H9 (cell line): ENCODE results near the gene JAK1. TPM values are rescaled to one million over a fixed set of nuclear protein-coding genes. Genes with fewer than 3 reads are reported as not detected.

Source experiments
- DNase-seq: peaks from one replicate; pipeline ENCODE4 v3.0.0-alpha.2; 2017
- H2AFZ ChIP-seq: one replicate; pipeline ENCODE4 v1.6.1; 2013; ENCODE audit warnings: mild to moderate bottlenecking, low read length, control low read depth, moderate library complexity
- H2AK5ac ChIP-seq: 2 replicates; pipeline ENCODE4 v1.6.1; 2013; ENCODE audit warnings: low read length, control low read depth, mixed read lengths; ENCODE audit not compliant: insufficient read length
- H2BK120ac ChIP-seq: one replicate; pipeline ENCODE4 v1.6.1; 2013; ENCODE audit warnings: low read depth, mild to moderate bottlenecking, low read length, control low read depth, inconsistent platforms; ENCODE audit not compliant: poor library complexity, severe bottlenecking
- H2BK12ac ChIP-seq: 2 replicates; pipeline ENCODE4 v1.6.1; 2013; ENCODE audit warnings: low read length, control low read depth, mixed read lengths, low read depth; ENCODE audit not compliant: insufficient read length
- H2BK15ac ChIP-seq: 2 replicates; pipeline ENCODE4 v1.6.1; 2013; ENCODE audit warnings: low read depth, low read length, control low read depth
- H2BK20ac ChIP-seq: one replicate; pipeline ENCODE4 v1.6.1; 2013; ENCODE audit warnings: low read depth, mild to moderate bottlenecking, low read length, control low read depth, inconsistent platforms; ENCODE audit not compliant: poor library complexity, severe bottlenecking
- H2BK5ac ChIP-seq: 2 replicates; pipeline ENCODE4 v1.6.1; 2013; ENCODE audit warnings: low read length, control low read depth, mixed read lengths; ENCODE audit not compliant: insufficient read length
- H3K14ac ChIP-seq: 2 replicates; pipeline ENCODE4 v1.6.1; 2013; ENCODE audit warnings: low read length, control low read depth; ENCODE audit not compliant: insufficient read depth
- H3K18ac ChIP-seq: 2 replicates; pipeline ENCODE4 v1.6.1; 2013; ENCODE audit warnings: low read depth, mild to moderate bottlenecking, mixed read lengths, low read length, control low read depth; ENCODE audit not compliant: insufficient read length
- H3K23ac ChIP-seq: 2 replicates; pipeline ENCODE4 v1.6.1; 2013; ENCODE audit warnings: low read length, control low read depth, mixed read lengths, low read depth; ENCODE audit not compliant: insufficient read length
- H3K23me2 ChIP-seq: 2 replicates; pipeline ENCODE4 v1.6.1; 2013; ENCODE audit warnings: low read depth, mild to moderate bottlenecking, mixed read lengths, low read length, control low read depth; ENCODE audit not compliant: insufficient read length, poor library complexity, severe bottlenecking
- H3K27ac ChIP-seq: 2 replicates; pipeline ENCODE4 v1.5.1; 2013; ENCODE audit warnings: low read length, control low read depth, mixed read lengths, low read depth; ENCODE audit not compliant: insufficient read length
- H3K27me3 ChIP-seq: 2 replicates; pipeline ENCODE4 v1.6.1; 2013; ENCODE audit warnings: low read length, control low read depth, inconsistent platforms; ENCODE audit not compliant: insufficient read depth
- H3K4ac ChIP-seq: 2 replicates; pipeline ENCODE4 v1.6.1; 2013; ENCODE audit warnings: low read depth, mild to moderate bottlenecking, control low read depth, inconsistent platforms, low read length, moderate library complexity
- H3K4me1 ChIP-seq: 2 replicates; pipeline ENCODE4 v1.6.1; 2013; ENCODE audit warnings: low read length, control low read depth, inconsistent platforms; ENCODE audit not compliant: insufficient read depth
- H3K4me2 ChIP-seq: 2 replicates; pipeline ENCODE4 v1.6.1; 2013; ENCODE audit warnings: low read length, control low read depth, mixed read lengths; ENCODE audit not compliant: insufficient read length, insufficient read depth
- H3K56ac ChIP-seq: 2 replicates; pipeline ENCODE4 v1.6.1; 2013; ENCODE audit warnings: low read depth, mild to moderate bottlenecking, mixed read lengths, low read length, control low read depth; ENCODE audit not compliant: insufficient read length
- H3K79me1 ChIP-seq: 2 replicates; pipeline ENCODE4 v1.6.1; 2013; ENCODE audit warnings: low read depth, mild to moderate bottlenecking, moderate library complexity, low read length, control low read depth, inconsistent platforms; ENCODE audit not compliant: insufficient read depth, poor library complexity, severe bottlenecking
- H3K79me2 ChIP-seq: 2 replicates; pipeline ENCODE4 v1.6.1; 2013; ENCODE audit warnings: low read length, control low read depth, inconsistent platforms; ENCODE audit not compliant: insufficient read depth
- H3K9ac ChIP-seq: 2 replicates; pipeline ENCODE4 v1.6.1; 2013; ENCODE audit warnings: low read length, control low read depth, mixed read lengths; ENCODE audit not compliant: insufficient read length; ENCODE audit errors: extremely low read depth
- H3K9me3 ChIP-seq: one replicate; pipeline ENCODE4 v1.6.1; 2013; ENCODE audit warnings: low read depth, low read length, inconsistent platforms; ENCODE audit not compliant: control insufficient read depth
- H3T11ph ChIP-seq: one replicate; pipeline ENCODE4 v1.6.1; 2013; ENCODE audit warnings: mild to moderate bottlenecking, low read length, control low read depth, inconsistent platforms
- H4K20me1 ChIP-seq: one replicate; pipeline ENCODE4 v1.6.1; 2013; ENCODE audit not compliant: control insufficient read depth, insufficient read length, insufficient read depth
- H4K5ac ChIP-seq: 2 replicates; pipeline ENCODE4 v1.6.1; 2013; ENCODE audit warnings: low read depth, mild to moderate bottlenecking, mixed read lengths, low read length, control low read depth; ENCODE audit not compliant: insufficient read length
- H4K8ac ChIP-seq: replicated peaks from 2 replicates; pipeline ENCODE4 v1.6.1; 2013; ENCODE audit warnings: low read length, control low read depth, mixed read lengths, low read depth; ENCODE audit not compliant: insufficient read length
- H4K91ac ChIP-seq: 2 replicates; pipeline ENCODE4 v1.6.1; 2013; ENCODE audit warnings: low read depth, mild to moderate bottlenecking, moderate library complexity, mixed read lengths, low read length, control low read depth; ENCODE audit not compliant: insufficient read length
- H3K27ac Mint-ChIP-seq, 3 experiments: 2 replicates in 2 of 3; 3 replicates in 1 of 3; pipeline ENCODE4 v1.8.0; 2020 to 2021; ENCODE audit warnings: mixed read lengths in 3 of 3, mild to moderate bottlenecking in 1 of 3, moderate library complexity in 1 of 3
- H3K27me3 Mint-ChIP-seq: 2 replicates; pipeline ENCODE4 v1.8.0; 2021; ENCODE audit warnings: low read depth, mild to moderate bottlenecking, moderate library complexity, mixed read lengths
- H3K36me3 Mint-ChIP-seq, 3 experiments: 2 replicates in 2 of 3; 3 replicates in 1 of 3; pipeline ENCODE4 v1.8.0; 2020 to 2021; ENCODE audit warnings: low read depth in 3 of 3, mixed read lengths in 3 of 3; ENCODE audit not compliant: insufficient read depth in 1 of 3
- H3K4me1 Mint-ChIP-seq, 2 experiments: 2 replicates each; pipeline ENCODE4 v1.8.0; 2020; ENCODE audit warnings: mixed read lengths in 2 of 2
- H3K4me3 Mint-ChIP-seq, 2 experiments: 2 replicates in 1 of 2; 3 replicates in 1 of 2; pipeline ENCODE4 v1.8.0; 2020 to 2021; ENCODE audit warnings: mild to moderate bottlenecking in 2 of 2, mixed read lengths in 2 of 2, moderate library complexity in 1 of 2
- H3K9me3 Mint-ChIP-seq, 2 experiments: 2 replicates in 1 of 2; 3 replicates in 1 of 2; pipeline ENCODE4 v1.8.0; 2020; ENCODE audit warnings: mild to moderate bottlenecking in 2 of 2, mixed read lengths in 2 of 2, moderate library complexity in 1 of 2
- total RNA-seq: library from RNA; stranded (reverse); gene quantifications from 2 replicates; pipeline ENCODE4 v1.2.1, GENCODE V29; 2021
- TF ChIP-seq, protein P1 (sequence below): fragments of 200-600 bp; sonication (generic); conservative IDR thresholded peaks from 3 replicates; pipeline ENCODE4 v1.8.0; 2021; ENCODE audit warnings: antibody characterized with exemption, mild to moderate bottlenecking

JAK1 gene
- total RNA-seq, 1 experiment from 2014 or later: 12.8 TPM

DNA sequence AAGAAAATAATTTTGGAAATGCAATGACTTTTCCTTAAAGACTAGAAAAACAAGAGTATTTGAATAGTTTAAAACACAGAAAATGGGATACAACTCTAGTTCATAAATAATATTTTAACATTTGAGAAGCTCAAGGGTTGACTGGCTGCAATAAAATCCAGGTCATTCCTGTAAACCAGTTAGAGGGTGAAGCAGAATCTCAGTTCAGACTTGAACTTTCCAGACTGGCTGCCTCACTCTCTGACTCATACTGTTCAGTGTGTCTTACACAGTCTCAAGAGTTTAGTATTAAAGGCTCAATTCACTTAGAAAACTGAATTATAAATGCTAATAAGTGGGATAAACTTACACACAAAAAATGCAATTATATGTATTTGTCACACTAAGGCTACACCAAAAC, 131.6 kb downstream of the JAK1 start:
- H3K4ac ChIP-seq: no peak overlapping the region
- H2AK5ac ChIP-seq: no peak overlapping the region
- H3K14ac ChIP-seq: no peak overlapping the region
- no peaks in the 10 kb centered on the region for H3K9me3 ChIP-seq
- no peak overlapping the region for H3K23ac ChIP-seq
- H3T11ph ChIP-seq: no peak overlapping the region
- no peak overlapping the region for H4K91ac ChIP-seq
- no peak overlapping the region for H2AFZ ChIP-seq
- no peak overlapping the region for H3K9ac ChIP-seq
- peaks cover 4 to 25% (median 5%) of the 10 kb centered on the region in 3 experiments; a peak in 5 of 7 replicates for H3K36me3 Mint-ChIP-seq
- TF ChIP-seq, protein P1, sequence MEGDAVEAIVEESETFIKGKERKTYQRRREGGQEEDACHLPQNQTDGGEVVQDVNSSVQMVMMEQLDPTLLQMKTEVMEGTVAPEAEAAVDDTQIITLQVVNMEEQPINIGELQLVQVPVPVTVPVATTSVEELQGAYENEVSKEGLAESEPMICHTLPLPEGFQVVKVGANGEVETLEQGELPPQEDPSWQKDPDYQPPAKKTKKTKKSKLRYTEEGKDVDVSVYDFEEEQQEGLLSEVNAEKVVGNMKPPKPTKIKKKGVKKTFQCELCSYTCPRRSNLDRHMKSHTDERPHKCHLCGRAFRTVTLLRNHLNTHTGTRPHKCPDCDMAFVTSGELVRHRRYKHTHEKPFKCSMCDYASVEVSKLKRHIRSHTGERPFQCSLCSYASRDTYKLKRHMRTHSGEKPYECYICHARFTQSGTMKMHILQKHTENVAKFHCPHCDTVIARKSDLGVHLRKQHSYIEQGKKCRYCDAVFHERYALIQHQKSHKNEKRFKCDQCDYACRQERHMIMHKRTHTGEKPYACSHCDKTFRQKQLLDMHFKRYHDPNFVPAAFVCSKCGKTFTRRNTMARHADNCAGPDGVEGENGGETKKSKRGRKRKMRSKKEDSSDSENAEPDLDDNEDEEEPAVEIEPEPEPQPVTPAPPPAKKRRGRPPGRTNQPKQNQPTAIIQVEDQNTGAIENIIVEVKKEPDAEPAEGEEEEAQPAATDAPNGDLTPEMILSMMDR: no peak
- no peak for DNase-seq
- no peaks in the 10 kb centered on the region for H3K23me2 ChIP-seq
- H3K27me3 Mint-ChIP-seq: no peaks in the 10 kb centered on the region
- H3K4me1 ChIP-seq: no peaks in the 10 kb centered on the region
- H3K4me2 ChIP-seq: no peak overlapping the region
- no peak overlapping the region for H2BK15ac ChIP-seq
- H3K27ac Mint-ChIP-seq: no peak overlapping the region
- H3K4me1 Mint-ChIP-seq: peaks cover 0 to under 1% of the 10 kb centered on the region in 2 experiments; a peak in 2 of 4 replicates
- no peaks in the 10 kb centered on the region for H3K79me2 ChIP-seq
- no peak overlapping the region for H3K18ac ChIP-seq
- no peaks in the 10 kb centered on the region for H3K9me3 Mint-ChIP-seq
- H4K5ac ChIP-seq: no peak overlapping the region
- no peaks in the 10 kb centered on the region for H4K20me1 ChIP-seq
- no peak overlapping the region for H4K8ac ChIP-seq
- H3K56ac ChIP-seq: no peak overlapping the region
- H2BK12ac ChIP-seq: no peak overlapping the region
- no peak overlapping the region for H3K4me3 Mint-ChIP-seq
- H3K27me3 ChIP-seq: no peaks in the 10 kb centered on the region
- H2BK20ac ChIP-seq: no peak overlapping the region
- no peaks in the 10 kb centered on the region for H3K79me1 ChIP-seq
- H2BK120ac ChIP-seq: no peak overlapping the region
- no peak overlapping the region for H3K27ac ChIP-seq
- no peak overlapping the region for H2BK5ac ChIP-seq
